GM21825 (cell line): ENCODE measurements around the gene TGM3.

ENCODE experiments used
- ATAC-seq: cut with Tn5 transposase; IDR thresholded peaks from one replicate; pipeline ENCODE4 v1.9.1; 2021; ENCODE audit warnings: mild to moderate bottlenecking, moderate library complexity; ENCODE audit not compliant: unreplicated experiment

The TGM3 gene

GRCh38 chr20:2373098-2373497 is 77.3 kb downstream of the TGM3 start:
- no peak for ATAC-seq

- no peak for ATAC-seq
Measured at GRCh38 chr20:2374346-2375125, 78.7 kb downstream of the TGM3 start.

GRCh38 chr20:2378893-2379292 is 83.1 kb downstream of the TGM3 start:
- ATAC-seq, result no peak

- no peak for ATAC-seq
Measured at GRCh38 chr20:2379511-2380229, 83.9 kb downstream of the TGM3 start.

GRCh38 chr20:2380601-2381000 is 84.8 kb downstream of the TGM3 start, which contains the start of gene TGM6:
Gene TGM6 (plus strand): TSS chr20:2380901. CDS start chr20:2380969, 68 bp downstream.
- no peak for ATAC-seq

- no peak for ATAC-seq
Measured at GRCh38 chr20:2381303-2381702, 85.5 kb downstream of the TGM3 start.

GRCh38 chr20:2382833-2383232 is 87.0 kb downstream of the TGM3 start:
- ATAC-seq, result no peak

GRCh38 chr20:2385026-2385425 is 89.2 kb downstream of the TGM3 start:
- no peak for ATAC-seq

GRCh38 chr20:2385496-2385895 is 89.7 kb downstream of the TGM3 start:
- no peak for ATAC-seq

- no peak for ATAC-seq
Measured at GRCh38 chr20:2386516-2387179, 90.8 kb downstream of the TGM3 start.

GRCh38 chr20:2387180-2387577 is 91.4 kb downstream of the TGM3 start:
- no peak for ATAC-seq

GRCh38 chr20:2387580-2387979 is 91.8 kb downstream of the TGM3 start:
- ATAC-seq, result no peak
